BLaER1 treated with 17β-estradiol and CSF1 and Interleukin-3, amounts not matched to agents 10 nM and 100 nM (cell line): ENCODE measurements around the gene CERS6.
"Not testable (repeated sequence)": the region's sequence is repeated elsewhere in the genome, so short reads cannot be mapped to it uniquely, and the experiment has no call there.

Source experiments
- H3K27ac ChIP-seq, 11 experiments: shearing (Covaris generic); formaldehyde crosslinking; 2 replicates each; pipeline ENCODE4 v1.8.1; 2022
- H3K27me3 ChIP-seq, 11 experiments: shearing (Covaris generic); formaldehyde crosslinking; 2 replicates each; pipeline ENCODE4 v1.8.1; 2022
- H3K36me3 ChIP-seq, 11 experiments: shearing (Covaris generic); formaldehyde crosslinking; 2 replicates each; pipeline ENCODE4 v1.8.1; 2022
- H3K4me1 ChIP-seq, 10 experiments: shearing (Covaris generic); formaldehyde crosslinking; 2 replicates each; pipeline ENCODE4 v1.8.1; 2022
- H3K4me2 ChIP-seq, 11 experiments: shearing (Covaris generic); formaldehyde crosslinking; 2 replicates each; pipeline ENCODE4 v1.8.1; 2022
- H3K4me3 ChIP-seq, 10 experiments: shearing (Covaris generic); formaldehyde crosslinking; 2 replicates each; pipeline ENCODE4 v1.8.1; 2022
- H3K9ac ChIP-seq, 11 experiments: shearing (Covaris generic); formaldehyde crosslinking; 2 replicates each; pipeline ENCODE4 v1.8.1; 2022
- H3K9me3 ChIP-seq, 11 experiments: shearing (Covaris generic); formaldehyde crosslinking; replicated peaks in 1 of 11; 2 replicates each; pipeline ENCODE4 v1.8.1; 2022
- H4K20me1 ChIP-seq, 11 experiments: shearing (Covaris generic); formaldehyde crosslinking; 2 replicates each; pipeline ENCODE4 v1.8.1; 2022
- Cebpa-rat ChIP-seq, 11 experiments: shearing (Covaris generic); IDR thresholded peaks; 2 replicates each; pipeline ENCODE4 v1.8.1; 2022

The CERS6 gene

DNA sequence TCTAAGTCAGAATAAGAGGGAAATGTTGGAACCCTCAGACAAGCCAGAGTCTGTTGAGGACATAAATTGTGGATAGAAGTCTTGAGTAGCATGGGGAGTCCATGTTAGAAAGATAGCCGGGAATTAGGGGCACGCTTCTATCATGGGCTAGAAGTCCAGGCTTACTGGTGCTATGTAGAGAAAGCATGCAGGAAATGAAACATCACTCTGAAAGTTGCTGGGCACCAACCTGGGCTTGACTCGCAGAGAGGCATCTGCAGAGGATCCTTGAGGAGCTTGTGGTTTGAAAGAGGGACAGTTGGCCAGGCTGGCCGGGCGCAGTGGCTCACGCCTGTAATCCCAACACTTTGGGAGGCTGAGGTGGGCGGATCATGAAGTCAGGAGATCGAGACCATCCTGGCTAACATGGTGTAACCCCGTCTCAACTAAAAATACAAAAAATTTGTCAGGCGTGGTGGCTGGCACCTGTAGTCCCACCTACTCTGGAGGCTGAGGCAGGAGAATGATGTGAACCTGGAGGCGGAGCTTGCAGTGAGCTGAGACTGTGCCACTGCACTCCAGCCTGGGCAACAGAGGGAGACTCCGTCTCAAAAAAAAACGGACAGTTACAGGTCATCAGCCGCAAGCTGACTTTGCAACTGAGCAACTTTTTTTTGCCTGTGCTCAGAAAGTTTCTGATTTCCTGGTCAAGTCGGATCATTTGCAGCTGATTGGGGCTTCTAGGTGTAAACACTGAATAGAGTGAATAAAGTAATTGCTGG lies 24.9 kb downstream of the CERS6 start:
- Histone ChIP-seq H3K4me1 (peaks cover 5 to 22% (median 10%) of the 10 kb centered on the region in 10 experiments; a peak in 13 of 20 replicates), H3K27ac (no peak overlapping the region), H4K20me1 (peaks cover 8 to 80% (median 32%) of the 10 kb centered on the region in 11 experiments; a peak in 15 of 22 replicates), H3K27me3 (no peaks in the 10 kb centered on the region), H3K9me3 (peaks cover 8 to 37% (median 26%) of the 10 kb centered on the region in 11 experiments), H3K9ac (no peak overlapping the region), H3K4me2 (peak overlapping the region in 1 of 11 experiments; percentile 28; a peak in 3 of 22 replicates), H3K36me3 (peaks cover 6 to 27% (median 14%) of the 10 kb centered on the region in 11 experiments; a peak in 17 of 22 replicates), H3K4me3 (no peak overlapping the region)
- TF ChIP-seq Cebpa-rat (IDR thresholded peaks at IDR 0.05): no peak

DNA sequence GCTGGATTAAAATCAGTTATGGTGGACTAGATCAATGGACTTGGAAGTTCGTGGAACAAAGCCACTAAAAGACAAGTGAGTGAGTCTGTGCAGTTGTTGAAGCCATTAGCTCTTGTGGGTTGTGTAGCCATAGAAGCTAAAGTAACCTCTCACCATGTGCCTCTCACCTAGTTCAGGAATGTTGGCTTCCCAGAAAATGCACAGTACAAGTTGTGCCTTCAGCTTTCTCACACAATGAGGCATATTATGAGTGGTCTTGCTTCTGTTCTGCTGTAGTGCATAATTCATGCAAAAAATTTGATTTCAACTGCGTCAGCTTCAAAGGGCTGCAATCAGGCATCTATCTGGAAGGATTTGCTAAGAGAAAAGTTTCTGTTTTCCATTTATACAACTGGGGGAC lies 26.2 kb downstream of the CERS6 start:
- peaks cover 8 to 67% (median 22%) of the 10 kb centered on the region in 11 experiments; a peak in 15 of 22 replicates for H4K20me1 ChIP-seq
- no peak overlapping the region for H3K27ac ChIP-seq
- no peak overlapping the region for H3K4me2 ChIP-seq
- H3K27me3 ChIP-seq: no peaks in the 10 kb centered on the region
- H3K4me3 ChIP-seq: no peak overlapping the region
- peaks cover 11 to 49% (median 36%) of the 10 kb centered on the region in 11 experiments for H3K9me3 ChIP-seq
- TF ChIP-seq Cebpa-rat (IDR thresholded peaks at IDR 0.05): no peak
- peaks cover 11 to 35% (median 20%) of the 10 kb centered on the region in 11 experiments; a peak in 17 of 22 replicates for H3K36me3 ChIP-seq
- no peak overlapping the region for H3K9ac ChIP-seq
- peaks cover 5 to 18% (median 9%) of the 10 kb centered on the region in 10 experiments; a peak in 11 of 20 replicates for H3K4me1 ChIP-seq

DNA sequence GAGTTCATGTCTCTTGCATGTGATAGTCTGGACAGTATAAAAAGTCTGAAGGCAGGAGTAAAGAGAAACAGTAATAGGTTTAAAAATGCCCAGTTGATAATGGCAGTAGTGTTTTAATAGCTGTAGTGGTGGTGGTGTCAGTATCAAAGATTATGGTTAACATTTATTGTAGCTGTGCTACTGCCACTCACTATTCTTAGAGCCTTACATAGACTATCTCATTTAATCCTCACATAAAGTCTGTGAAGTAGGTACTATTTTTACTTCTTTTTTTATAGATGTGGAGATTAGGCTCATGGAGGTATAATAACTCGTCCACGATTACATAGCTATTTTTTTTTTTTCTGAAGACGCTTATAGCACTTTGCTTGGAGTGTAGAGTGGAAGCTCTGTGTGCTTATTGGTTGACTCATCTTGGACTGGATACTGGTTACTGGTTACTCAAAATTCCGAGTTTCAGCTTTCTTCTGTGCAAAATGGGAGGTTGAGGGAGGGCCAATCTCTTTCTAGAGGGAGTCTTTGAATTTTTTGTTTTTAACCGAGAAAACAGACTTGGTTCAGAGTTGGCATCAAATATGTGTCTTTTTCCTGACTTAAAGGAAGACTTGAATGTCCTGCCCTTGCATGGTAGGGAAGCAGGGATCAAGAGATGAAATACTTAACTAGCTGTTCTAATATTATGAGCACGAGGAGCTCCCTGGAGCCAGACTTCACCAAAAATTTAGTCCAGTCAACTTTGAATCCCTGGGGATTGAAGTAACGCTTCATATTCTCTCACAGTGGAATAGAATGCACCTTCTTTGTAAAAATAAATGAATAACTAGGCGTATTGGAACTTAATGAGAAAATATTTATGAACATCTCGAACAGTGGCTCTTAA lies 27.1 kb downstream of the CERS6 start:
- no peaks in the 10 kb centered on the region for H3K27me3 ChIP-seq
- H3K4me1 ChIP-seq: peaks cover 5 to 18% (median 9%) of the 10 kb centered on the region in 10 experiments; a peak in 11 of 20 replicates
- H3K9me3 ChIP-seq: peaks cover 20 to 55% (median 42%) of the 10 kb centered on the region in 11 experiments
- H3K4me2 ChIP-seq: peak overlapping the region in 1 of 11 experiments; percentile 15; a peak in 1 of 22 replicates
- peaks cover 8 to 58% (median 21%) of the 10 kb centered on the region in 11 experiments; a peak in 15 of 22 replicates for H4K20me1 ChIP-seq
- peaks cover 11 to 39% (median 21%) of the 10 kb centered on the region in 11 experiments; a peak in 17 of 22 replicates for H3K36me3 ChIP-seq
- no peak overlapping the region for H3K27ac ChIP-seq
- H3K4me3 ChIP-seq: no peak overlapping the region
- no peak overlapping the region for H3K9ac ChIP-seq
- TF ChIP-seq Cebpa-rat (IDR thresholded peaks at IDR 0.05): no peak

DNA sequence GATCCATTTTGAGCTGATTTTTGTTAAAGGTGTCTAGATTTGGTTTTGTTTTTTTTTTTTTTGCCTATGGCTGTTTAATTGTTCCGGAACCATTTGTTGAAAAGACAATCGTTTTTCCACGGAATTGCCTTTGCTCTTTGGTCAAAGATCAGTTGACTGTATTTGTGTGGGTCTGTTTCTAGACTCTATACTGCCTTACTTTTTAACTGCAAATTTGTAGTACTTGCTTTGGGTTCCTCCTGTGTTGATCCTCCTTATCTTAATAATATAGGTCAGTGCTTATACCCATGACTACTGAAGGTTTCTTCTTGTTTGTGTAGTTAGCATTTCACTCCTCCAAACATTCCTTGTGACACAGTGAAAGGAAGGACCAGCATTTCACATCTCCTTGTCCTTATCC lies 30.4 kb downstream of the CERS6 start:
- Histone ChIP-seq H3K4me3 (no peak overlapping the region), H3K27ac (no peak overlapping the region), H3K4me2 (no peak overlapping the region), H3K36me3 (peaks cover 6 to 35% (median 16%) of the 10 kb centered on the region in 11 experiments; a peak in 11 of 22 replicates), H4K20me1 (peaks cover 2 to 47% (median 9%) of the 10 kb centered on the region in 11 experiments; a peak in 13 of 22 replicates), H3K27me3 (no peaks in the 10 kb centered on the region), H3K9ac (no peak overlapping the region), H3K4me1 (peaks cover 20 to 39% (median 31%) of the 10 kb centered on the region in 10 experiments), H3K9me3 (peaks cover 19 to 52% (median 37%) of the 10 kb centered on the region in 11 experiments)
- no peak for TF ChIP-seq Cebpa-rat (IDR thresholded peaks at IDR 0.05)

DNA sequence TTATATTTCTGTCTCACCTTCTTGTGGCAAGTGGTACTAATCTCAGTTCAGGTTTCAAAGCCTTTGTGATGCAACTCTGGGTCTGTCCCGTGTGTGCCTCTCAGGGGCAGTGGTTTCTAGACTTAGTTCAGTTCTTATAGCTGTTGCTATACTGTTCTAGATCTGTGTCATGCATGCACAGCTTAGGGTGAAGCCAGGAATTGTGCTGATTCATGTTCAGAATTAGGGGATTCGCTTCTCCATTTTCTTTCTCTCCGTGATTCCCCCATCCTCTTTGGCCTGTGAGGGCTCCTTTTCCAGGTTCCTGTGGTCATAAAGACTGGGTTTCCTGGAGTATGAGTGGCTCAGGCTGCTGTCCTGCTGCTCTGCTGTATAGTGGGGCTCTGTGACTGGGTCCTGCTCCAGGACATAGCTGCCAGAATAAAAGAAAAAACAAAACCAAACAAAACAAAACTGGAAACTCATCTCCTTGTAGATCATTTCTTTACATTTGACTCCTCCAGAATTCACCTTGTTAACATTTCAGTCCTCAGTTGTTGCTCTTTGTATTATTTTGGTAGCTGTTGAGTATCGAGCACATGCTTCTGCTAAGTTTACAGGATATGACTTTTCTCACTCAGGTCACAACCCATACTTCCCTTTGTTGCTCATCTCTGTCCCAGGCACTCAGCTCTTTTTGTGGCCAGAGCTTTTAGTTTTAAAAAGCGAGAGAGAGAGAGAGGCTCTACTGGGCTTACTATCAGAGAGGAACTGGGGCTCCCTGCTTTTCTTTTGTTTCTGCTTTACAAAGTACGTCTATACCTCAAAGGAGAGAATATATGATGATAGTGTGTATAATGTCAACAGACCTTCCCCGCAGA lies 34.2 kb downstream of the CERS6 start:
- peak overlapping the region; percentile 72 to 92 (median 82) for H3K4me2 ChIP-seq
- peak overlapping the region in 9 of 10 experiments; percentile 29 to 62 (median 46); a peak in 17 of 20 replicates for H3K4me3 ChIP-seq
- H3K9me3 ChIP-seq: peaks cover 20 to 67% (median 53%) of the 10 kb centered on the region in 11 experiments
- peaks cover 18 to 35% (median 25%) of the 10 kb centered on the region in 10 experiments for H3K4me1 ChIP-seq
- peaks cover 23 to 50% (median 37%) of the 10 kb centered on the region in 11 experiments; a peak in 21 of 22 replicates for H3K36me3 ChIP-seq
- peak overlapping the region; percentile 70 to 93 (median 87) for H3K27ac ChIP-seq
- H3K9ac ChIP-seq: peak overlapping the region; percentile 67 to 85 (median 77)
- TF ChIP-seq Cebpa-rat (IDR thresholded peaks at IDR 0.05): peak in 1 of 11 experiments; percentile 41; a peak in 2 of 22 replicates
- peaks cover 0 to 18% (median 0%) of the 10 kb centered on the region in 11 experiments; a peak in 4 of 22 replicates for H4K20me1 ChIP-seq
- H3K27me3 ChIP-seq: no peaks in the 10 kb centered on the region

DNA sequence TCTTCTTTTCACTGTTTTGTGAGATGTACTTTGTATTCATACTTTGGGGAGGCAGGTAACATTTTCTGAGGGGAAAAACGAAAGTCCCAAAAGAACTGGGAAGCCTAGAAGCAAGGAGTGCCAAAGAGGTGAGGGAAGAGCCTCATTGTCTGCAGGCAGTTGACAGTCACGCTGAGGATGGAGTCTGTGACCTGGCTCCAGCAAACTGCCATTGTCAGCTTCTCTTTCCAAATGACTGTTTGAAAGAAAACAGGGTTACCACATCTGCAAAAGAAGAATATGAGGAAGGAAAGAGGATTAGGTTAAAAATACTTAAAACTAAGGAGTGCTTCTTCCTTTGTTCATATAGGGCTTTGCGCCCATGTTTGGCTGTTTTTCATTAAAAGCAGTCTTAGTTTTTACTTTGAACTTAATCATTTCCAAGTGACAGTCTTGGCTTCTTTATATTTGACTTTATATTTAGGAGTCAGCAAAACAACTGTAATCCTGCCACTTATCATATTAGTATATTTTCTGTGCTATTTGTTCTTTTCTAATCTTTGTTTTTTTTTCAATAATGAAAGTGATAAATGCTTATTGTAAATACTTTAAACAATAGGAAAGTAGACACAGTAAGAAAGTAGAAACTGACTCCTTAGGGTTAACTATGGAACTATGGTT lies 35.0 kb downstream of the CERS6 start:
- H3K4me2 ChIP-seq: peak overlapping the region; percentile 72 to 92 (median 82)
- H3K9ac ChIP-seq: peak overlapping the region; percentile 67 to 85 (median 77)
- peaks cover 0 to 18% (median 0%) of the 10 kb centered on the region in 11 experiments; a peak in 3 of 22 replicates for H4K20me1 ChIP-seq
- no peaks in the 10 kb centered on the region for H3K27me3 ChIP-seq
- H3K4me3 ChIP-seq: peak overlapping the region in 9 of 10 experiments; percentile 29 to 62 (median 46); a peak in 17 of 20 replicates
- peaks cover 23 to 51% (median 41%) of the 10 kb centered on the region in 11 experiments; a peak in 21 of 22 replicates for H3K36me3 ChIP-seq
- no peak for TF ChIP-seq Cebpa-rat (IDR thresholded peaks at IDR 0.05)
- H3K4me1 ChIP-seq: peaks cover 23 to 41% (median 29%) of the 10 kb centered on the region in 10 experiments
- peaks cover 12 to 62% (median 53%) of the 10 kb centered on the region in 11 experiments; a peak in 20 of 22 replicates for H3K9me3 ChIP-seq
- H3K27ac ChIP-seq: peak overlapping the region; percentile 70 to 93 (median 87)

DNA sequence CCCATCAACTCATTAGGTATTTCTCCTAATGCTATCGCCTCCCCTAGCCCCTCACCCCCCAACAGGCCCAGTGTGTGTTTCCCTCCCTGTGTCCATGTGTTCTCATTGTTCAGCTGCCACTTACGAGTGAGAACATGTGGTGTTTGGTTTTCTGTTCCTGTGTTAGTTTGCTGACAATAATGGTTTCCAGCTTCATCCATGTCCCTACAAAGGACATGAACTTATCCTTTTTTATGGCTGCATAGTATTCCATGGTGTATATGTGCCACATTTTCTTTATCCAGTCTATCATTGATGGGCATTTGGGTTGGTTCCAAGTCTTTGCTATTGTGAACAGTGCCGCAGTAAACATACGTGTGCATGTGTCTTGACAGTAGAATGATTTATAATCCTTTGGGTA lies 35.7 kb downstream of the CERS6 start:
- Histone ChIP-seq H3K4me2 (peak overlapping the region; percentile 72 to 92 (median 82); a peak in 18 of 22 replicates), H3K27ac (peak overlapping the region in 10 of 11 experiments; percentile 70 to 93 (median 88); a peak in 19 of 22 replicates)
- not testable (repeated sequence) for H3K27me3 ChIP-seq

DNA sequence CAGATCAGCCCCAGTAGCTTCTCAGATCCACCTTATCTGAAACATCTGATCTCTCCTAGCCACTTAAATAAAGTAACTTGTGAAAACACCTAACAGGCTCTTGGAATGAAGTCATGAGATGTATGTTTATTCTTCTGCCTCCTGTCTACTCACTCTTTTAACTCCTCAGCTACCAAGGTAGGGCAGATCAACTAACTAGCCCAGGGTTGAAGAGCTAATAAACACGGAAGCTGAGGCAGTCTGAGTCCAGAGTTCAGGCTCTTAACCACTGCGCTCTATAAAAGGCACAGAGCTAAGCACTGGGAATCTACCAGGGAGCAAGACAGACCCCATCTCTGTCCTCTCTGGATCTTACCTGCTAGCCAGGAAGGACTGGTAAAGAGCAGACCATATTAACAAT lies 37.1 kb downstream of the CERS6 start:
- peaks cover 0 to 18% (median 0%) of the 10 kb centered on the region in 11 experiments; a peak in 4 of 22 replicates for H4K20me1 ChIP-seq
- H3K4me2 ChIP-seq, H3K27ac ChIP-seq, H3K4me3 ChIP-seq, H3K27me3 ChIP-seq, H3K9ac ChIP-seq: not testable (repeated sequence)
- H3K4me1 ChIP-seq: peaks cover 23 to 41% (median 29%) of the 10 kb centered on the region in 10 experiments
- H3K9me3 ChIP-seq: peaks cover 3 to 59% (median 44%) of the 10 kb centered on the region in 11 experiments; a peak in 21 of 22 replicates
- H3K36me3 ChIP-seq: peaks cover 17 to 53% (median 44%) of the 10 kb centered on the region in 11 experiments; a peak in 21 of 22 replicates

More for the DNA sequence above, 35.7 kb downstream of the CERS6 start:
- Histone ChIP-seq H3K9me3 (peaks cover 11 to 60% (median 48%) of the 10 kb centered on the region in 11 experiments; a peak in 20 of 22 replicates), H3K9ac (peak overlapping the region in 9 of 11 experiments; percentile 72 to 85 (median 77); a peak in 11 of 22 replicates), H4K20me1 (peaks cover 0 to 18% (median 0%) of the 10 kb centered on the region in 11 experiments; a peak in 4 of 22 replicates), H3K4me3 (peak overlapping the region in 2 of 10 experiments; percentile 49 to 58; a peak in 2 of 20 replicates), H3K4me1 (peaks cover 23 to 41% (median 29%) of the 10 kb centered on the region in 10 experiments), H3K36me3 (peaks cover 23 to 51% (median 41%) of the 10 kb centered on the region in 11 experiments; a peak in 21 of 22 replicates)
